Measurements from ENCODE around the gene MRPL37. TPM values are rescaled to one million over a fixed set of nuclear protein-coding genes. Genes with fewer than 3 reads are reported as not detected.

MRPL37 gene
- total RNA-seq, 1 donor from 2014 or later = 60.4 TPM

GRCh38 chr1:54153535-54154439 lies 46.2 kb upstream of the MRPL37 start:
- Histone ChIP-seq H3F3A (ENCODE audit: low read depth) (peaks cover 5% of the 10 kb centered on the region), H2AFZ (replicated peaks) (peak overlapping the region; percentile 89), H3K4me1 (peaks cover 10% of the 10 kb centered on the region), H3K9me3 (ENCODE audit: low read depth) (no peaks in the 10 kb centered on the region), H3K4me3 (no peak overlapping the region), H4K20me1 (ENCODE audit: low read depth) (no peaks in the 10 kb centered on the region), H3K79me2 (ENCODE audit: low read depth) (no peaks in the 10 kb centered on the region), H3K36me3 (no peaks in the 10 kb centered on the region), H3K27me3 (no peaks in the 10 kb centered on the region), H3K9ac (no peak overlapping the region), H3K27ac (no peak overlapping the region), H3K4me2 (peak overlapping the region; percentile 49)
- Mint-ChIP-seq H3K4me1 (peaks cover 19% of the 10 kb centered on the region), H3K36me3 (no peaks in the 10 kb centered on the region), H3K4me3 (no peak overlapping the region), H3K9me3 (no peaks in the 10 kb centered on the region), H3K27me3 (ENCODE audit: insufficient read depth, low read depth) (peaks cover 5% of the 10 kb centered on the region), H3K27ac (peak overlapping the region; percentile 83)
- TF ChIP-seq CTCF (IDR thresholded peaks at IDR 0.05) (no peak), EZH2phosphoT487 (IDR thresholded peaks at IDR 0.05) (no peak), EZH2 (IDR thresholded peaks at IDR 0.05) (no peak)
- DNase-seq (ENCODE audit: low spot score) = peak; percentile 65

GRCh38 chr1:54156201-54156600 lies 43.8 kb upstream of the MRPL37 start:
- Mint-ChIP-seq H3K9me3 (no peaks in the 10 kb centered on the region), H3K27ac (no peak overlapping the region), H3K27me3 (ENCODE audit: insufficient read depth, low read depth) (peaks cover 3% of the 10 kb centered on the region), H3K4me3 (no peak overlapping the region), H3K36me3 (no peaks in the 10 kb centered on the region), H3K4me1 (peaks cover 12% of the 10 kb centered on the region)
- Histone ChIP-seq H2AFZ (replicated peaks) (no peak overlapping the region), H3K79me2 (ENCODE audit: low read depth) (no peaks in the 10 kb centered on the region), H3K4me3 (no peak overlapping the region), H3K4me1 (peaks cover 10% of the 10 kb centered on the region), H3F3A (ENCODE audit: low read depth) (peaks cover 5% of the 10 kb centered on the region), H3K9ac (no peak overlapping the region), H3K4me2 (no peak overlapping the region), H3K27me3 (no peaks in the 10 kb centered on the region), H3K36me3 (no peaks in the 10 kb centered on the region), H3K9me3 (ENCODE audit: low read depth) (no peaks in the 10 kb centered on the region), H3K27ac (no peak overlapping the region), H4K20me1 (ENCODE audit: low read depth) (no peaks in the 10 kb centered on the region)
- DNase-seq (ENCODE audit: low spot score) = no peak
- TF ChIP-seq EZH2 (IDR thresholded peaks at IDR 0.05) = no peak
- TF ChIP-seq CTCF (IDR thresholded peaks at IDR 0.05) = no peak
- no peak for TF ChIP-seq EZH2phosphoT487 (IDR thresholded peaks at IDR 0.05)

- Histone ChIP-seq H4K20me1 (ENCODE audit: low read depth) (no peaks in the 10 kb centered on the region), H3K4me2 (no peak overlapping the region), H3K79me2 (ENCODE audit: low read depth) (no peaks in the 10 kb centered on the region), H3K36me3 (no peaks in the 10 kb centered on the region), H3K9me3 (ENCODE audit: low read depth) (no peaks in the 10 kb centered on the region), H3K4me1 (peaks cover 10% of the 10 kb centered on the region), H3K27me3 (no peaks in the 10 kb centered on the region), H3F3A (ENCODE audit: low read depth) (peaks cover 5% of the 10 kb centered on the region), H2AFZ (replicated peaks) (no peak overlapping the region), H3K9ac (no peak overlapping the region), H3K4me3 (no peak overlapping the region), H3K27ac (no peak overlapping the region)
- peaks cover 3% of the 10 kb centered on the region for H3K36me3 Mint-ChIP-seq
- H3K4me1 Mint-ChIP-seq = peaks cover 15% of the 10 kb centered on the region
- H3K27me3 Mint-ChIP-seq (ENCODE audit: insufficient read depth, low read depth) = peaks cover under 1% of the 10 kb centered on the region
- TF ChIP-seq EZH2 (IDR thresholded peaks at IDR 0.05) (no peak), CTCF (IDR thresholded peaks at IDR 0.05) (no peak), EZH2phosphoT487 (IDR thresholded peaks at IDR 0.05) (no peak)
- no peak for DNase-seq (ENCODE audit: low spot score)
- no peak overlapping the region for H3K27ac Mint-ChIP-seq
- H3K4me3 Mint-ChIP-seq = no peak overlapping the region
- H3K9me3 Mint-ChIP-seq = no peaks in the 10 kb centered on the region
Observed at GRCh38 chr1:54156986-54157385, 43.0 kb upstream of the MRPL37 start.

Measured in neural progenitor cell (in vitro differentiated cells).